GM20431 (cell line): ENCODE results near the gene UMPS.
"Not testable (repeated sequence)": the region's sequence is repeated elsewhere in the genome, so short reads cannot be mapped to it uniquely, and the experiment has no call there.

Source experiments
- in situ Hi-C: fragments of 300-500 bp; cut with MseI, MboI; formaldehyde crosslinking; loops from one replicate; pipeline ENCODE4 v1.15.0; 2020; ENCODE audit warnings: low sequenced_read_pairs; ENCODE audit not compliant: unreplicated experiment

UMPS gene

GRCh38 chr3:124702950-124703349 lies 27.3 kb upstream of the UMPS start:
- in situ Hi-C loops, result no loop called here

- in situ Hi-C loops, result no loop called here
Observed at GRCh38 chr3:124705552-124705951, 24.7 kb upstream of the UMPS start.

DNA sequence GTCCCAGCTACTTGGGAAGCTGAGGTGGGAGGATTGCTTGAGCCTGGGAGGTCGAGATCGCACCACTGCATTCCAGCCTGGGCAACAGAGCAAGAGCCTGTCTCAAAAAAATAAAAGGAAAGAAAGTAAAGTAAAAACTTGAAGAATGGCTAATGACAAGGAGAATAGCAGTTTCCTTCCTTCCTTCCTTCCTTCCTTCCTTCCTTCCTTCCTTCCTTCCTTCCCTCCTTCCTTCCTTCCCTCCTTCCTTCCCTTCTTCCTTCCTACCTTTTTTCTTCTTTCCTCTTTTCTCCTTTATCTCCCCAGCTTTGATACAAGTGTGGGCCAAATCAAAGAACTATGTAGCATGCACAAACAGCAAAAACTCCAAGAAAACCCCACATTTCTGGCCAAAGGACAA lies 23.0 kb upstream of the UMPS start:
- in situ Hi-C loops, result not testable (repeated sequence)

DNA sequence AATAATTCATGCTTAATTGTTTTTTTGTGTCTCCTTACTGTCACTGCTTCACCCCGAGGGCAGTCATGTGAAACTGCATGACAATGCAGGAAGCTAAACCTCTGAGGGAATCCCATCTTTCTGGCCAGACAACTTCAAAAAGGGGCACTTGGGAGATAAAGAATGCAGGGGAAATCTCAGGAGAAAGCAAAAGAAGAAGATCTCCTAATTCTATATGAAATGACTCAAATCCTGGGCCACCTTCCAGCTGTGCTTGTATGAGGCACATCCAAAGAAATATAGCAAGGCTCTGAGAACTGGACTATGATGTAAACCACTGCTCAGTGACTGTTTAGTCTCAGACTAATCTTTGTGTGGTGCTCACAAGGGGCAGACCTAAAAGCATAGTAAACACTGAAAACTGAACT lies 22.6 kb upstream of the UMPS start:
- in situ Hi-C loops, result no loop called here

DNA sequence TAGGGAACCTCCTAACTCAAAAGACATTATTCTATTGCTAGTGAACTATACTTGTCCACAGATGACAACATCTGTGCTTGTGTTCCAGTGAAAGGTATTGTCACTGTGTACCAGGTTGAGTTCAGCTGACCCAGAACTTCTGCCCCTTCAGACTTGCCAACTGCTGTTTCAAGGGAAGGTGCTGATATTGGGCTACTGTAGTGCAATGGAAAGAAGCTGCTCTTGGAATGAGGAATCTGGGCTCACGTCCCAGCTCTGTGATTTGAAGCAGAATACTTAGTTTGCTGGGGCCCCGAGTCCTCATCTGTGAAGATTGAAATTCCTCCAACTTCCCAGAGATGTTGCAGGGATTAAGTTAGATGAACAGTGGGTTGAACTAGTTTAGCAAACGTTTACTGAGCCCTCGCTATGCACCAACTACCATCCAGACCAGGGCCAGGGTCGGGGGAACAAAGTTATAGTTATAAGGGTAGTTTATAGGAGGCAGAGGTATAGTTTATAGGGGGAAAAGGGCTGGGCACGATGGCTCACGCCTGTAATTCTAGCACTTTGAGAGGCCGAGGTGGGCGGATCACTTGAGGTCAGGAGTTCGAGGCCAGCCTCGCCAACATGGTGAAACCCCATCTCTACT lies 15.9 kb upstream of the UMPS start:
- in situ Hi-C loops, result no loop called here

- in situ Hi-C loops, result no loop called here
Observed at GRCh38 chr3:124722589-124722988, 7.7 kb upstream of the UMPS start.

DNA sequence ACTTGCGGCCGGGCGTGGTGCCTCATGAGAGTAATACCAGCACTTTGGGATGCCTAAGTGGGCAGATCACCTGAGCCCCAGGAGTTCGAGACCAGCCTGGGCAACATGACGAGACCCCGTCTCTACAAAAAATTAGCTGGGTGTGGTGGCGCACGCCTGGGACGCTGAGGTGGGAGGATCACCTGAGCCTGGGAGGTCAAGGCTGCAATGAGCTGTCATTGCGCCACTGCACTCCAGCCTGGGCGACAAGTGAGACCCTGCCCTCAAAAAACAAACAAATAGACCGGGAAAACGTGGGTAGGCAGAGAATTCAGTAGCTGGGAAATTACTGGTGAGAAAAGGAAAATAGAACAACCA lies 667 bp downstream of the UMPS start:
- in situ Hi-C loops, result no loop called here

DNA sequence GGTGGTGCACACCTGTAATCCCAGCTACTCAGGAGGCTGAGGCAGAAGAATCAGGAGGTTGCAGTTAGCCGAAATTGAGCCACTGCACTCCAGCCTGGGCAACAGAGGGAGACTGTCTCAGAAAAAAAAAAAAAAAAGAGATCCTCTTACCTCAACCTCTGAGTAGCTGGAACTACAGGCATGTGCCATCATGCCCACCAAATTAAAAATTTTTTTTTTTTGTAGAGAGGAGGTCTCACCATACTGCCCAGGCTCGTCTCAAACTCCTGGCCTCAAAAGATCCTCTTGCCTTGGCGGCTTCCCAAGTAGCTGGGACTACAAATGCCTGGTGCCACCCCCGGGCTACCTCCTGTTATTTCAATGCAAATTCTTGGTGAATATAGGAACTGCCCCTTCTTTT lies 1.5 kb downstream of the UMPS start:
- in situ Hi-C loops, result no loop called here

- in situ Hi-C loops, result no loop called here
Observed at GRCh38 chr3:124741027-124741426, 10.8 kb downstream of the UMPS start.

- in situ Hi-C loops, result no loop called here
Observed at GRCh38 chr3:124745756-124746155, 15.5 kb downstream of the UMPS start.

DNA sequence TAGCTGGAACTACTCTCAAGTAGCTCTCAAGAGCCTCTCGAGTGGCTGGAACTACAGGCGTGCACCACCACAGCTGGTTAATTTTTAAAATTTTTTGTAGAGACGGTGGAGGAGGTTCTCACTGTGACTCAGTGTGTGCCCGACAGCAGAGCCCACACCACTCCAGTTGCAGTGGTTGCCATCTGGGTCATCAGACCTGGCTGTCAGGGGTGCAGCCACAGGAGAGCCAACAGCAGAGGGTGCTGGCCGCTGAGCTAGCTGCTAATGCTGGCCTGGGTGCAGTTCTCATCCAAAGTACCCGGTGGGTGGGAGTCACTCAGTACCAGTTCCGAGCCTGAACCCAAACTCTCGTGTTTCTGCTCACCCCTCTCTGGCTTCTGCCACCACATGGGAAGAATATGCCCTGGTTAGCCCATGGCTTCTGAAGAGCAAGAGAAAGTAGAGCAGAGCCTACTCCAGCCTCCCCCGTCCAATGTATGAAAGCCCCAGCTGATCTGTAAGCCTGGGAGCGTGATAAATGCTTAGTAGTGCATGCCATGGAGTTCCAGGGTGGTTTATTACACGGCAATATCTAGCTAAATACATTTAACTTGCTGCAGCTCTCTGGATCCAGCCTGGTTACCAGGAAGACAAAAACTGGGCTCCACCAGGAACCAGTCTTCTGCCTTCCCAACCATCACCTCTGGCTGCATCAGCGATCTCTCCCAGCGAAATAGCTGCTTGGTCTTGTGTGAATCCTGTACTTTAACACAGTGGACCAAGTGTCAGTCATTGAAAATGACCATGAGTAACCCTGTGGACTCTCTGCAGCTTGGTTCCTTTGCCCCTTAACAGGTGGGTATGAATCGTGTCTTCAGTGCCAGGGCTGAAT lies 17.1 kb downstream of the UMPS start:
- in situ Hi-C loops, result no loop called here

DNA sequence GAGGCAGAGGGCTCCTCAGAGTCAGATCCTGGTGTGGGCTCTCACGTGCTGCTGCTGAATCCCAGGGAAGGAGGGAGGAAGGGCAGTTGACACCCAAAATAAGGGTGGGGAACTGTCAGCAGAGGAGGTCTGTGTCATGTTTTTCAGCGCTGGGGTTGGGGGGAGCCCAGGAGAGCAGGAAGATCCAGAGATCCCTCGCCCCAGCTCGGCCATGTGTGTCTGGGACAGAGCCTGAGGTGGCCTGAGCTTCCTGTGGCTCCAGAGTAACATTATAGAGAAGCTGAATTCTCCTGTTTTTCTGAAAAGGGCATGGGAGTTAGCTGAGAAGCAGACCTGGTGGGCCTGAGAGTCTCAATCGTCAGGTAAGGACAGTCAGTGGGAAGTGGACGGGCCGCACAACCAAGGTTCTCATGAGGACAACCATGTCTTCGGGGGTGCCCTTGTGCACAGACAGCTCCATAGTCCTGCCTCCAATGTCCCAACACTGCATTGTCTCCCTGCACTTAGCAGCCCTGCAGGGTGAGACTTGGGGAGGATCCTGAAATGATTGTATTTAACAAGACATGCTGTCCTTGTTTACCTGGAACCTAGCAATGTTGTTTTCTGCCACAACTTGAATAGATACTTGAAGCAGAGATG lies 18.4 kb downstream of the UMPS start:
- in situ Hi-C loops, result no loop called here

- in situ Hi-C loops, result not testable (repeated sequence)
Observed at GRCh38 chr3:124749877-124750276, 19.6 kb downstream of the UMPS start.

- in situ Hi-C loops, result no loop called here
Observed at GRCh38 chr3:124751501-124751900, 21.2 kb downstream of the UMPS start.

GRCh38 chr3:124752051-124752450 lies 21.8 kb downstream of the UMPS start:
- in situ Hi-C loops, result no loop called here

- in situ Hi-C loops, result not testable (repeated sequence)
Observed at GRCh38 chr3:124757926-124758325, 27.7 kb downstream of the UMPS start.

DNA sequence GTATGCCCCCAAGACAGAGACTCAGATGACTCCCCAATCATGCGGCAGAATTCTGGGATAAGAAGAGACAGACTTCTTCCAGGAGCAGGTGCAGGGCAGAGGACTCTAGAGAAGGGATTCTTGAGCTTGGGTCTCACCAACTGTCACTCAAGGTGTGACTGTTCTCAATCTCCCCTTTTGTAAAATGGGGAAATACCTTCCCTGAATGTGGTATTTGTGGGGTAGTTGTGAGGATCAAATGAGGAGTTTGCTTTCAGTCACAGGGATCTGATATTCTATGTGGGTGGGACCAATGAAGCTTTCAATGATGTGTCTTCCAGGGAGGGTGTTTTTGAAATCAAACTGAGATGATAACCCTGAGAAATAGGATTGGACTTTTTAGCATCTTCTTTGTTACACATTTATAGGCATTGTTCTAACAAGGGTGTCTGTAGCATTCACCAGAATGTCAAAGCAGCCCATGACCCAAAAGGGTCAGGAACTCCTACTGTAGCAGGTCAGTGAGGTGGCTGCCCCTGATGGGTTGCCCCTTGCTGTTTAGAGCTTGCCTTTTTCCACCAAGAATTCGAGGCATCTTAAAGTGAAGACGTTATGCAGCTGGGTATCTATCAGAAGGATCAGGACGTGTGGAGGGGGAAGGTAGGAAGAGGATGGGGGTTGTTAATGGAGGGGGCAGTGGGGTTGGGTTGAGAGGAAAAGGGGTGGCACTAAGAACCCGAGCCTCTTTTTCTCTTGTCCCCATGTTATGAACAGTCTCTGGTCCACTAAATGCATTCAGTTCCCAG lies 28.8 kb downstream of the UMPS start:
- in situ Hi-C loops, result no loop called here

DNA sequence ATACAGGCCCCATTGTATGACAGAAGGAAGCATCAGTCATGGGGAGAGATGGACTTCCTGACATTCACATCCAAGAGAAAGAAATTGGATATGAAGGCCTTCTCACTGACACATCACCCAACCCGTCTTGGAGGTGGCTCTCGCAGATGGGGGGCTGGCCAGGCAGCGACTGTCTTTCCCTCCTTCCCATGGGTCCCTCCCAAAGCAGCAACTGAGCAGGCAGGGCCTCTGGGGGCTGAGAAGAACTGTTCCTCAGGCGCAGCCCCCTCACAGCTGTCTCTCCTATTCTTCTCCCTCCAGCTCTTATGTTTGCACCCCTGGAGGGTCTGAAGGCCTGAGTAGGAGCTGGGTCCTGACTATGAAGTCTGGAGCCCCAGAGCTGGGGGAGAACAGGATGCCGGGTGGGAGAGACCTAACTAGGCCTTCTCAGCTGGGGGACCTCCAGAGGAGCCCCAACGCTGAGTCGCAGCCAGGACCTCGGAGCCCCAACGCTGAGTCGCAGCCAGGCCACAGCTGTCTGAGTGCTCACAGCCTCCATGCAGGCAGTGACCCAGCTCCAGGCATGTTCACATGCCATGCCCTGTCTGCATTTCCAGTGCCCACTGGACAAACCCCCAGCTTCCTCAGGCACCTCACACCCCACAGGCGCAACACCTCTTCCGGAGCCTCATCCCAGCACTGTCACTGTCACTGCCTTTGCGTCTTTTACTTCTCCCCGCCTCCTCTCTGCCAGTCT lies 29.6 kb downstream of the UMPS start:
- in situ Hi-C loops, result loop anchor here (10.0 kb wide), 1 partner anchor 145 kb away; no protein-coding TSS in a partner anchor

DNA sequence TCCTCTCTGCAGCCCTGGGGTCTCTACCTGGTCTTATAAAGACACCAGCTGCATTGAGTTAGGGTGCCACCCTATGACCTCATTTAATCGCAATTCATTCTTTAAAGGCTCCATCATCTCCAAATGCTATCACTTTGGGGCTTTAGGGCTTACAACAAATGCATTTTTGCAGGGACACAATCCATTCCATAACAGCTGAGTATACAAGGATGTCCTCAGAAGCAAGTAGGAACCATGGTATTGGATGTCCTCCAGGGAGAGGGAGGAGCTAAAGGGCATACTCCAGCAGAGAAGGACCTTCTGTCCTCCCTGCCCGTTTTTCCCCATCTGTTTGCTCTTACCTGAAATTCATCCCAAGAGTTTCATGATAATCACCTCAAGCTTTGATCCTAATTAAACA lies 30.3 kb downstream of the UMPS start:
- in situ Hi-C loops, result loop anchor here (10.0 kb wide), 1 partner anchor 144 kb away; no protein-coding TSS in a partner anchor
